Measurements from ENCODE around the gene CARS2.
"Not testable (repeated sequence)": the region's sequence is repeated elsewhere in the genome, so short reads cannot be mapped to it uniquely, and the experiment has no call there.

Gene CARS2

GRCh38 chr13:110705826-110706569, at the start of gene CARS2:
CARS2 (minus strand) TSS chr13:110706116; CDS start chr13:110706093, 23 bp downstream.
- peak; percentile 89 for DNase-seq

DNA sequence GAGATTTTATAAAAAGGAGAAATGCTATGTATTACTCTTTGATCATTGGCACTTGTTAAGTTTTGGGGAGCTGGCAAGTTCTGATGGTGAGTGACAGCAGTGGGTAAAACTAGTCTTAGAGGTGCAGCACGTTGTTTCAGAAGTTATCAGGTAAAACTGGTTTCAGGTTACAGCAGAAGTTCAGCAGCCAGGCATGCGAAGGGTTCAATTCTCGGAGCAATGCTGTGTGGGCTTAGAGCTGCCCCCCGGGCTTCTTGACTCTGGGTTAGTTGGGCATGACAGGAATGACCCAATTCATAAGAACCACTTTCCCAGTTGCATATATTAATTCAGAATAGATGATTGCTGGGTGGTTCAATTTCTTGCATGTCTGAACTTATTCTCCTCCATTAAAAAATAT, 42.4 kb upstream of the CARS2 start:
- no peak for DNase-seq

GRCh38 chr13:110746438-110746837, 40.5 kb upstream of the CARS2 start:
- no peak for DNase-seq

GRCh38 chr13:110743687-110744086, 37.8 kb upstream of the CARS2 start:
- no peak for DNase-seq

- no peak for DNase-seq
Observed at GRCh38 chr13:110737555-110737954, 31.6 kb upstream of the CARS2 start.

DNA sequence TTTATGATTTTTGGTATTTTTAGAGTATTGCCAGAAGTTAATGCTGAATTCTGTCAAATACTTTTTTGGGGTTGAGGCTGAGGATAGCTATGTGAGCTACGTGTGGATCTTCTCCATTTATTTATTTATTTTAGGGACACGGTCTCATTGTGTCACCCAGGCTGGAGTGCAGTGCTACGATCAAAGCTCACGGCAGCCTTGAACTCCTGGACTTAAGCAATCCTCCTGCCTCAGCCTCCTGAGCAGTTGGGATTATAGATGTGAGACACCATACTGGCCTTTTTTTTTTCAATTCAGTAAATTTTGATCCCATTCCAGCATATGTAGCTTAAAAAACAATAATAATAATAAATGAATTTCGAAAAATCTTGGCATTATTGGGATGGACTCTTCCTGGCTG, 28.6 kb upstream of the CARS2 start:
- DNase-seq: no peak

DNA sequence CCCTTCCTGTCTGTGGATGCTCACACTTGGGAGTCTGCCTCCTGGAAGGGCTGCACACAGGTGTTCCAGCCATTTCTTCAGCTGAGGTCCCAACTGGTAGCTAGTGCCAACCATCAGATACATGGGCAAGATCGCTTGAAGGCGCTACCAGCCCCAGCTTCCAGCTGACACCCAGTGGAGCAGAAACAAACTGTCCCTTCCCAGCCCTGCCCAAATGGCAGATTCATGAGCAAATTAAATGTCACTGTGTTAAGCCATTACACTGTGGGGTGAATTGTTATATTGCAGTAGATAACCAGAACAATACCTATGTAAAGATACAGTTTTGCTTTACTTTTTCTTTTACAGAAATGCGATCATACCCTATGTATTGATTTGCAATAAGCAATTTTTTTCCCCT, 25.2 kb upstream of the CARS2 start:
- no peak for DNase-seq

DNA sequence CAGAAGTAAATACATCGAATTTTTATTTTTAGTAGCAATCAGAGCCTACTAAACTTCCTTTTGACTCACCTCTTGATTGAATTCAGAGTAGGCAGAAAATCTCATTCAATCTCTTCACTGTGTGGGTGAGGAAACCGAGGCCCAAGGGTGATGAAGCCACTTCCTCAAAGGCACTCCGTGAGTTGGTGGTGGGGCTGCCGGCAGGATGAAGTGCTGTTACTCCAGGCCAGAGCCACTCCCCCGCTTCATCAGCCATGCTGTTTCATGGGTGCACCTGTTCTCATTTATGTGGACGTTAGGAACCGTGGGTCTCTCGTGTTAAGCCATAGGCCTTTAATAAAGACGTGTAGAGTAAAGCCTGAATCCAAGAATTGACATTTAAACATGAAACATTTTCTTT, 20.8 kb upstream of the CARS2 start:
- peak; percentile 52 for DNase-seq

DNA sequence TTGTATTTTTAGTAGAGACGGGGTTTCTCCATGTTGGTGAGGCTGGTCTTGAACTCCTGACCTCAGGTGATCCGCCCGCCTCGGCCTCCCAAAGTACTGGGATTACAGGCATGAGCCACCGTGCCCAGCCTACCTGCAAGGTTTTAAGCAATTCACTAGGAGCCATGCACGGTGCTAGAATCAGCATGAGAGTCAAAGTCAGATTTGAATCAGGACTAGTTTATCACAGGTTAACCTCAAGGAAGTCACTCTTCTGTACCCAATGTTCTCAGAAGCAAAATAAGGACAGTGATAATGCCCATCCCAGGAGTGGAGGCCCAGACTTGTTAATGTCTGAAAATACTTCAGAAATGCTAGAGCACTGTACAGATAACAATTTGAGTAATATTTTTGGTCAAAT, 20.2 kb upstream of the CARS2 start:
- DNase-seq: not testable (repeated sequence)

GRCh38 chr13:110723598-110723997, 17.7 kb upstream of the CARS2 start:
- no peak for DNase-seq

DNA sequence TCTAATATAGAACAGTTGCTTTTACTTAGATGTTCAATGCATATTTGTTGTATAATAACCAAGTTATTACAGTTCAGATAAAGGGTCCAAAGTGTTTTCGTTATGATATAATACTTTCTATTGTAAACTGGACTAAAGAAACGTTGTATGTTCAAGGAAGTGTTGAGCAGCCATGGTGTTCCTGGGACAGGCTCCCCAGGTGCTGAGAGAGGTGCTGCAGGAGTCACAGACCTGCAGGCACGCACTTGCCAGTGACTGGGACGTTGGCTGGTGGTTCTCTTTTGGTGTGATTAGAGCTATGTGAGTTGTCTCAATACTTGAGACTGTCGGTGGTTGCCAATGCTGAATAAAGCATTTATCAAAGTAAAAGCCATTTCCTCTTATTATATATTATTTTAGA, 17.1 kb upstream of the CARS2 start:
- DNase-seq: no peak

GRCh38 chr13:110719036-110719710, 13.3 kb upstream of the CARS2 start:
- DNase-seq: no peak

- DNase-seq: no peak
Observed at GRCh38 chr13:110716247-110716515, 10.3 kb upstream of the CARS2 start.

- peak; percentile 96 for DNase-seq
Observed at GRCh38 chr13:110715395-110716246, 9.7 kb upstream of the CARS2 start.

- peak; percentile 50 for DNase-seq
Observed at GRCh38 chr13:110714797-110715394, 9.0 kb upstream of the CARS2 start.

- peak; percentile 74 for DNase-seq
Observed at GRCh38 chr13:110713981-110714796, 8.3 kb upstream of the CARS2 start.

GRCh38 chr13:110713642-110713952, 7.7 kb upstream of the CARS2 start, which contains the start of gene ING1:
ING1 (plus strand) TSS chr13:110713700; CDS start chr13:110714150, 450 bp downstream.
- DNase-seq: no peak

DNA sequence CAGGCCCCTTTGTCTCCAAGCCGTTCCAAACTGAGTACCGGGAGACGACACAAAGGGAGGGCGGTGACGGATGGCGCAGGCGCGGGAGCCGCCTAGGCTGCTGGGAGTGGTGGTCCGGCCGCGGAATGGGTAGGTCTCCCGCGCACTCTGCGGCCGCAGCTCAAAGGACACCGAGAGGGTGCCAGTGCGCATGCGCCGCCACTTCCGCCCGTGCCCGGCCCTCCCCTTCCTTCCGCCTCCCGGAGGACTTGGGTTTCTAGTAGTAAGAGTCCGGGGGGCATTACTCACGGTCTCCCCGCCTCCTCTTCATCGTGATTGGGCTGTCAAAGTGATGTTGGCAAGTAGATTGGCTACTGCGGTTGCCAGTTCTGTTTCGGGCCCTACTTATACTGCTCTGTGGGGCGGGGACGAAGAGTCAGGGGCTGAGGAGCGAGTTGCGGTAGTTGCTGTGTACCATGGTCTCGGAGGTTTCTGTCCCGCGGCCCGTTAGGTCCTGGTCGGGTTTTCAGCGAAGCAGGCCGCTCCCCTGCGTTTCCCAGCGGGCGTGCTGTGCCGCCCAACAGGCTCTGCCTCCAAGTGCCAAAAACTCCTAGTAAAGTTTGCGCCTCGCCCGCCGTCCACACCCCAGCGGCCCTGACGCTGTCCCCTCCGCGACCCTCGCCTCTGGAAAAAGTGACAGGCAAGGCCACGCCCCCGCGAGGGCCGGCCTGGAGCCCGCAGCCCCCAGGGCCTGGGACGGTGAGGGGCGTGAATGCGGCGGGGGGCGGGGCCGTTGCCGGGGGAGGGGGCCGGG, 7.1 kb upstream of the CARS2 start:
- peak; percentile 98 for DNase-seq

GRCh38 chr13:110712081-110712848, 6.3 kb upstream of the CARS2 start:
- peak; percentile 82 for DNase-seq

DNA sequence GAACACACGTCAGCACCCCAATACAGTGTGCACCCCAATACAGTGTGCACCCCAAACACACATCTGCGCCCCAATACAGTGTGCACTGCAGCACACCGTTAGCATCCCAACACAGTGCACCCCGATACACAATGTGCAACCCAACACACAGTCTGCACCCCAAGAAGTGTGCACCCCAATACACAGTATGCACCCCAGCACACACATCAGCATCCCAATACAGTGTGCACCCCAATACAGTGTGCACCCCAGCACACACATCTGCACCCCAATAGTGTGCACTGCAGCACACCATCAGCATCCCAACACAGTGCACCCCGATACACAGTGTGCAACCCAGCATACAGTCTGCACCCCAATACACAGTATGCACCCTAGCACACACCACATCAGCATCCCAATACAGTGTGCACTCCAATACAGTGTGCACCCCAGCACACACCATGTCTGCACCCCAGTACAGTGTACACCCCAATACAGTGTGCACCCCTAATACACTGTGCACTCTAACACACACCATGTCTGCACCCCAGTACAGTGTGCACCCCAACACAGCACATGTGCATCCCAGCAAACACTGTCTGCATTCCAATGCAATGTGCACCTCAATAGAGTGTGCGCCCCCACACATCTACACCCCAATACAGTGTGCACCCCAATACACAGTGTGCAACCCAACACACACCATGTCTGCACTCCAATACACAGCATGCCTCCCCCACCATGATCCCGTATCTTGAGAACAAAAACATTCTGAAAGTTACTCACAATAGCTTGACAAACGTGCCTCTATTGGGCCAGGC, 855 bp upstream of the CARS2 start:
- DNase-seq: no peak
